Heart left ventricle (tissue), 16 donors: Measurements from ENCODE around the gene MAP7D1. TPM values are rescaled to one million over a fixed set of nuclear protein-coding genes. Genes with fewer than 3 reads are reported as not detected.

Source experiments
- ATAC-seq, 4 donors: fragments of 200-7000 bp; cut with Tn5 transposase; one replicate each; pipeline ENCODE4 v1.9.1; 2020 to 2022; ENCODE audit warnings: moderate library complexity in 4 of 4, mild to moderate bottlenecking in 3 of 4, moderate number of reproducible peaks in 1 of 4
- DNase-seq, 5 donors: peaks; one replicate each; pipeline ENCODE4 v3.0.0-alpha.2; 2020
- H3K27ac ChIP-seq, 12 donors: fragments of 200-600 bp; sonication (generic) in 4 of 12; one replicate each; pipeline versions ENCODE4 v1.5.0 to v1.8.0; 2016 to 2022; ENCODE audit warnings: mild to moderate bottlenecking in 2 of 12
- H3K27me3 ChIP-seq, 9 donors: fragments of 200-600 bp; sonication (generic) in 2 of 9; one replicate each; pipeline versions ENCODE4 v1.5.1 to v1.8.0; 2016 to 2022; ENCODE audit warnings: mild to moderate bottlenecking in 3 of 9
- H3K36me3 ChIP-seq, 9 donors: fragments of 200-600 bp; sonication (generic) in 2 of 9; one replicate each; pipeline versions ENCODE4 v1.5.0 to v1.8.0; 2018 to 2022; ENCODE audit warnings: mild to moderate bottlenecking in 2 of 9
- H3K4me1 ChIP-seq, 12 donors: fragments of 200-600 bp; sonication (generic) in 4 of 12; one replicate each; pipeline versions ENCODE4 v1.5.0 to v1.8.0; 2016 to 2022; ENCODE audit warnings: mild to moderate bottlenecking in 3 of 12
- H3K4me3 ChIP-seq, 12 donors: fragments of 200-600 bp; sonication (generic) in 4 of 12; one replicate each; pipeline versions ENCODE4 v1.5.0 to v1.8.0; 2017 to 2022; ENCODE audit warnings: mild to moderate bottlenecking in 9 of 12, moderate library complexity in 4 of 12
- H3K9me3 ChIP-seq, 12 donors: fragments of 200-600 bp; sonication (generic) in 4 of 12; one replicate each; pipeline versions ENCODE4 v1.5.0 to v1.8.0; 2016 to 2022; ENCODE audit warnings: mild to moderate bottlenecking in 1 of 12
- POLR2A ChIP-seq, 2 donors: fragments of 450-650 bp; IDR thresholded peaks; one replicate each; pipeline ENCODE4 v1.6.1; 2017; ENCODE audit warnings: antibody characterized with exemption in 2 of 2, mild to moderate bottlenecking in 2 of 2, moderate library complexity in 2 of 2
- WGBS, 4 donors: extraction: QIAGEN DNeasy Blood & Tissue Kit in 2 of 4; methylation state at CpG; one replicate each; pipeline versions ENCODE4 v1.1.5 to v1.1.7; 2013 to 2018; 5-methylcytosine and 5-hydroxymethylcytosine counted together
- intact Hi-C, 10 donors: fragments of 100-400 bp; cut with DNase I; formaldehyde crosslinking; loops; one replicate each; pipeline versions ENCODE4 v1.11.1 to v1.14.2; 2022
- polyA plus RNA-seq, 2 donors: library from polyadenylated mRNA; stranded (reverse); fragments of 200-250 nt; gene quantifications; one replicate each; pipeline ENCODE4 v1.2.3, GENCODE V29; 2013
- total RNA-seq, 9 donors: library from RNA; depleted of rRNA in 2 of 9; stranded (reverse); fragments of >200 nt in 2 of 9; fragmentation: NEBNext Ultra II Directional in 3 of 9; extraction: Animal tissue kit (Norgen Biotek cat#: 25700) in 3 of 9; gene quantifications; one replicate each; pipeline versions ENCODE4 v1.1.0 to v1.2.4, GENCODE V29; 2016 to 2023
- TF ChIP-seq, protein P1 (sequence below), 12 donors: fragments of 200-600 bp; sonication (generic) in 4 of 12; IDR thresholded peaks; one replicate each; pipeline versions ENCODE4 v1.5.0 to v1.8.0; 2018 to 2022; ENCODE audit warnings: antibody characterized with exemption in 12 of 12, mild to moderate bottlenecking in 5 of 12
- donor health status: ischemic (EF 13 %, LVEDD 7.1; RV severe dilation, severe dysfunction).
- donor health status: healthy with polysubstance abuse.
- donor health status: DM: no; HTN: yes; CAD: no.
- donor health status: DM: no; HTN: no; CAD: no.
- donor health status: ischemic (EF 25% LVEDD 6.9; RV normal size, moderate dysfunction).
- donor health status: ischemic (EF 25% LVEDD 5.7; RV mildly dilated, moderate dysfunction).
- donor health status: healthy.
- donor health status: DM: yes; HTN: yes; CAD: no.
- donor health status: ischemic (EF 35%, LVEDD 5.7; RV mildly dilated, moderate dysfunction).
- donor health status: nonischemic (EF 11% LVEDD 7.7; RV severe dilation, severe dysfunction).
- donor health status: DM: yes; HTN: yes; CAD: no.
- donor health status: PGD.
- donor health status: ischemic (EF 29% LVEDD 5.4; RV normal size, mild dysfunction).
- donor health status: nonischemic (EF 23%, LVEDD 6.1; RV moderate dilation, normal function).

Gene MAP7D1
- total and polyA plus RNA-seq, 11 donors: 236 to 706 (median 328) TPM

DNA sequence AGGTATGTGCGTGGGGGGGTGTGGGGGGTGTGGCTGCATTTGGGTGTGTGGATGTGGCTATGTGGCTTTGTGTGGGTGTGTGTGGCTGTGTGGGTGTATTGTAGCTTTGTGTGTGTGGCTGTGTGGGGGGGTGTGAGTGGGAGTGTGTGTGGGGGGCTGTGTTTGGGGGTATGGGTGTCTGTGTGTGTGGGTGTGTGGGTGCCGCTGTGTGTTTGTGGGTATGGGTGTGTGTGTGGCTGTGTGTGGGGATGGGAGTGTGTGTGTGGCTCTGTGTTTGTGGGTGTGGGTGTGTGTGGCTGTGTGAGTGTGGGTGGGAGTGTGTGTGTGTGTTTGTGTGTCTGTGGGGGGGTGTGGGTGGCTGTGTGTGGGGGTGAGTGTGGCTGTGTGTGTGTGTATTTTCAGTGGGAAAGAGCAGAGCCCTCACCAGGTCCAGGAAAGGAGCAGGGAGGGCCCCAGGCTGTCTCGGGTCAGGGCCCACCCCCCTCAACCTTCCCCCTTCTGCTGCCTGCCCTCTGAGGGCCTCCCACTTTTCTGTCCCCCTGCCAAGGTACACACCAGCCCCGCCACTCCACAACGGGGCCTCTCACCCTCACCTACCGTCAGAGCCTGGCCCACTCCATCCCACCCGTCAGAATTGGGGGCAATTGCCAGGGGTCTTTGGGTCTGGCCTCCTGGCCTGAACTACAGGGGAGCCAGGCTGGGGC, 29.0 kb upstream of the MAP7D1 start:
- intact Hi-C loops: no loop called here
- H3K27me3 ChIP-seq: peaks cover 0 to 18% (median 0%) of the 10 kb centered on the region in 9 donors
- ATAC-seq (no peak), DNase-seq (no peak)
- no peak overlapping the region for H3K27ac ChIP-seq
- no peak overlapping the region for H3K4me3 ChIP-seq
- TF ChIP-seq, protein P1, sequence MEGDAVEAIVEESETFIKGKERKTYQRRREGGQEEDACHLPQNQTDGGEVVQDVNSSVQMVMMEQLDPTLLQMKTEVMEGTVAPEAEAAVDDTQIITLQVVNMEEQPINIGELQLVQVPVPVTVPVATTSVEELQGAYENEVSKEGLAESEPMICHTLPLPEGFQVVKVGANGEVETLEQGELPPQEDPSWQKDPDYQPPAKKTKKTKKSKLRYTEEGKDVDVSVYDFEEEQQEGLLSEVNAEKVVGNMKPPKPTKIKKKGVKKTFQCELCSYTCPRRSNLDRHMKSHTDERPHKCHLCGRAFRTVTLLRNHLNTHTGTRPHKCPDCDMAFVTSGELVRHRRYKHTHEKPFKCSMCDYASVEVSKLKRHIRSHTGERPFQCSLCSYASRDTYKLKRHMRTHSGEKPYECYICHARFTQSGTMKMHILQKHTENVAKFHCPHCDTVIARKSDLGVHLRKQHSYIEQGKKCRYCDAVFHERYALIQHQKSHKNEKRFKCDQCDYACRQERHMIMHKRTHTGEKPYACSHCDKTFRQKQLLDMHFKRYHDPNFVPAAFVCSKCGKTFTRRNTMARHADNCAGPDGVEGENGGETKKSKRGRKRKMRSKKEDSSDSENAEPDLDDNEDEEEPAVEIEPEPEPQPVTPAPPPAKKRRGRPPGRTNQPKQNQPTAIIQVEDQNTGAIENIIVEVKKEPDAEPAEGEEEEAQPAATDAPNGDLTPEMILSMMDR (IDR thresholded peaks at IDR 0.05): no peak
- no peak for TF ChIP-seq POLR2A (IDR thresholded peaks at IDR 0.05)
- H3K9me3 ChIP-seq: no peaks in the 10 kb centered on the region
- H3K4me1 ChIP-seq: peaks cover 0 to 30% (median 0%) of the 10 kb centered on the region in 12 donors
- H3K36me3 ChIP-seq: no peaks in the 10 kb centered on the region
- WGBS, 4 donors: 57 to 65% (median 61%) methylated on average over 7 of the region's 7 CpGs

DNA sequence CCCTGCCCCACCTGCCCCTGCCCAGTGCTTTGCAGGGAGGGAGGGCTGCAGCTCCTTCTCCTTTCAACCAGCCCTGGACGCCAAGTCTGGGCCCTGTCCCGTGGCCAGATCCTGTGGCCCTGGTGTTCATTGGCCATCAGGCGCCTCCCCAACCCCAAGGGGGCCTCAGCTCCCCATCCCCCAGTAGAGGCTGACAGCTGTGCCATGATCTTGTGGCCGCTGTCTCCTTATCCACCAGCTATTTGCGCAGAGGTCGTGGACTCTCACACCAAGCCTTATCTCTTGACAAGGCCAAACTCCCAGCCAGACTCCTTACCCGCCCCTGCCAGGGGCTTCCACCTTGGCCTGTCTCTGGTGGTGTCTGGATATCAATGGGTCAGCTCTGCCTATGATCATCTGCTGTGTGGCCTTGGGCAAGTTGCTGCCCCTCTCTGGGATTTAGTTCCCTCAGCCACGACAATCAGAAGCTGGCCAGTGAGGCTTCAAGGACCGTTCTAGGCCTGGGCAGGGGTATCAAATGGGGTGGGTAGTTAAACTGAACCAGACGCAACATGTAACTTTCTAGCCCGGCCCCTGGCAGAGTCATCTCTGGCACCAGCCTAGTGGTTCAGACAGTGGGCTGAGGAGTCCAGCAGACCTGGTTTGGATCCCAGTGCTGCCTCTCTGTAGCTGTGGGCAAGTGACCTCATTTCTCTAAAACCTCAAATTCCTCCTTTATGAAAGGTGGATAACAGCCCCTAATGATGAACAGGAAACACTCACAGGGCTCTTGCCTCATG, 27.6 kb upstream of the MAP7D1 start:
- 73 to 79% (median 77%) methylated on average over 10 to 11 of the region's 11 CpGs for WGBS, 4 donors
- Histone ChIP-seq H3K27me3 (peaks cover 0 to 18% (median 0%) of the 10 kb centered on the region in 9 donors), H3K27ac (no peak overlapping the region), H3K4me3 (no peak overlapping the region), H3K4me1 (peaks cover 0 to 22% (median 0%) of the 10 kb centered on the region in 12 donors), H3K9me3 (no peaks in the 10 kb centered on the region), H3K36me3 (no peaks in the 10 kb centered on the region)
- DNase-seq (no peak), ATAC-seq (no peak)
- intact Hi-C loops: loop anchor here in 1 of 10 donors (2.0 kb wide), 1 partner anchor 20 kb away; no protein-coding TSS in a partner anchor
- TF ChIP-seq, protein P1 (IDR thresholded peaks at IDR 0.05): no peak
- no peak for TF ChIP-seq POLR2A (IDR thresholded peaks at IDR 0.05)

DNA sequence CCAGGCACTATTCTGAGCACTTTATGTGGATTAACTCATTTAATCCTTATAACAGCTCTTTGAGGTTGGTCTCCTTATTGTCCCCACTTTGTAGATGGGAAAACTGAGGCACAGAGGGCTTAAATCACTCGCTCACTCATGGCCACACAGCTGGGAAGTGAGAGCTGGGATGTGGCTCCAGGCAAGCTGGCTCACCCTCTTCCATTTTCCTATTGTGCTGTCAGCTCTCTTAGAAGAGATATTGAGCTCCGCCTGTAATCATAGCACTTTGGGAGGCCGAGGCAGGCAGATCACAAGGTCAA, 27.1 kb upstream of the MAP7D1 start:
- ATAC-seq: no peak
- H3K27ac ChIP-seq: no peak overlapping the region
- no peak for DNase-seq
- no peaks in the 10 kb centered on the region for H3K36me3 ChIP-seq
- WGBS, 4 donors: 86 to 92% (median 90%) methylated on average over 3 of the region's 3 CpGs
- no peaks in the 10 kb centered on the region for H3K9me3 ChIP-seq
- H3K27me3 ChIP-seq: peaks cover 0 to 17% (median 0%) of the 10 kb centered on the region in 9 donors
- H3K4me3 ChIP-seq: no peak overlapping the region
- intact Hi-C loops: loop anchor here in 1 of 10 donors (2.0 kb wide), 1 partner anchor 20 kb away; no protein-coding TSS in a partner anchor
- TF ChIP-seq, protein P1 (IDR thresholded peaks at IDR 0.05): no peak
- TF ChIP-seq POLR2A (IDR thresholded peaks at IDR 0.05): no peak
- H3K4me1 ChIP-seq: peaks cover 0 to 18% (median 2%) of the 10 kb centered on the region in 12 donors

DNA sequence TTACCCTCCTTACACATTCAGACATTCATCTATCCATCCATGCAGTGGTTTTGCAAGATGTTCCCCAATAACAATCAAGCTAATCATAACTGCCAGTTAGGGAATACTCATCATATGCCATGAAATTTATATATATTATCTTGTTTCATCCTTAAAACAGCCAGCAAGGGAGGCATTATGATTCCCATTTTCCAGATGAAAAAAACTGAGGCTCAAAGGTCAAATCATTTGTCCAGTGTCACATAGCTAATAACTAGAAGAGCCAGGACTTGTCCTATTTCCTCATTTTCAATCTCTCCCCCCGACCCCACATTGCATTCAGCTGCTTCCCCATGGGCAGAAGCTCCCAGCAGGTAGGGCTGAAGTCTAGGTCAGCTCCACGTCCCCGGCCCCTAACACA, 23.9 kb upstream of the MAP7D1 start:
- Histone ChIP-seq H3K4me3 (no peak overlapping the region), H3K27me3 (no peaks in the 10 kb centered on the region), H3K27ac (no peak overlapping the region), H3K4me1 (peaks cover 0 to 35% (median 22%) of the 10 kb centered on the region in 12 donors), H3K9me3 (no peaks in the 10 kb centered on the region), H3K36me3 (peaks cover 0 to 9% (median 4%) of the 10 kb centered on the region in 9 donors)
- TF ChIP-seq, protein P1 (IDR thresholded peaks at IDR 0.05): no peak
- TF ChIP-seq POLR2A (IDR thresholded peaks at IDR 0.05): no peak
- WGBS, 4 donors: 82 to 90% (median 86%) methylated on average over 3 of the region's 3 CpGs
- no peak for DNase-seq
- ATAC-seq: no peak
- intact Hi-C loops: loop anchor here in 2 of 10 donors (5.0 kb wide), 1 partner anchor 35 kb away; no protein-coding TSS in a partner anchor
